Measurements from ENCODE around the gene CDK19.

GRCh38 chr6:110814102-110815014 lies 911 bp downstream of the CDK19 start:
- no peak for TF ChIP-seq MCM5 (IDR thresholded peaks at IDR 0.05; ENCODE audit: low read depth)
- TF ChIP-seq CTCF (IDR thresholded peaks at IDR 0.05 in 2 of 3, conservative IDR thresholded peaks at IDR 0.05 in 1 of 3; ENCODE audit: insufficient read depth in 2 of 3, low read depth in 1 of 3, low read length in 3 of 3), result no peak
- no peak for TF ChIP-seq RCOR1 (IDR thresholded peaks at IDR 0.05; ENCODE audit: borderline replicate concordance in 1 of 2, low read depth in 2 of 2, low read length in 2 of 2)
- no peak for TF ChIP-seq TCF7L2 (IDR thresholded peaks at IDR 0.05; ENCODE audit: low read depth, low read length)
- no peak for TF ChIP-seq FOS (IDR thresholded peaks at IDR 0.05; ENCODE audit: extremely low read depth, insufficient read length)
- TF ChIP-seq ZNF140 (CRISPR knock-in tag; IDR thresholded peaks at IDR 0.05), result no peak
- no peak for TF ChIP-seq GTF2E2 (tag; IDR thresholded peaks at IDR 0.05)
- no peak for TF ChIP-seq EZH2 (IDR thresholded peaks at IDR 0.05; ENCODE audit: borderline replicate concordance, low read depth, low read length)
- no peak for TF ChIP-seq FOXP1 (CRISPR knock-in tag; IDR thresholded peaks at IDR 0.05)
- TF ChIP-seq, protein P1, sequence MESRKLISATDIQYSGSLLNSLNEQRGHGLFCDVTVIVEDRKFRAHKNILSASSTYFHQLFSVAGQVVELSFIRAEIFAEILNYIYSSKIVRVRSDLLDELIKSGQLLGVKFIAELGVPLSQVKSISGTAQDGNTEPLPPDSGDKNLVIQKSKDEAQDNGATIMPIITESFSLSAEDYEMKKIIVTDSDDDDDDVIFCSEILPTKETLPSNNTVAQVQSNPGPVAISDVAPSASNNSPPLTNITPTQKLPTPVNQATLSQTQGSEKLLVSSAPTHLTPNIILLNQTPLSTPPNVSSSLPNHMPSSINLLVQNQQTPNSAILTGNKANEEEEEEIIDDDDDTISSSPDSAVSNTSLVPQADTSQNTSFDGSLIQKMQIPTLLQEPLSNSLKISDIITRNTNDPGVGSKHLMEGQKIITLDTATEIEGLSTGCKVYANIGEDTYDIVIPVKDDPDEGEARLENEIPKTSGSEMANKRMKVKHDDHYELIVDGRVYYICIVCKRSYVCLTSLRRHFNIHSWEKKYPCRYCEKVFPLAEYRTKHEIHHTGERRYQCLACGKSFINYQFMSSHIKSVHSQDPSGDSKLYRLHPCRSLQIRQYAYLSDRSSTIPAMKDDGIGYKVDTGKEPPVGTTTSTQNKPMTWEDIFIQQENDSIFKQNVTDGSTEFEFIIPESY (CRISPR knock-in tag; IDR thresholded peaks at IDR 0.05), result no peak; the same call in 1 of the 2 replicates
- TF ChIP-seq POLR2AphosphoS5 (IDR thresholded peaks at IDR 0.05; ENCODE audit: control insufficient read depth, insufficient read depth, low read depth, low read length), result no peak
- TF ChIP-seq ZNF778 (CRISPR knock-in tag; IDR thresholded peaks at IDR 0.05), result no peak

Measured in K562 (cell line).